Measurements from ENCODE around the gene TANC1. TPM values are rescaled to one million over a fixed set of nuclear protein-coding genes. Genes with fewer than 3 reads are reported as not detected.

Gene TANC1
- total and polyA plus RNA-seq, 2 experiments from 2014 or later: 8.2 to 12.1 TPM

- Histone ChIP-seq H2AFZ (no peak overlapping the region), H3F3A (ENCODE audit: insufficient read depth) (no peaks in the 10 kb centered on the region), H3K4me3 (no peak overlapping the region), H3K4me1 (ENCODE audit: insufficient read depth) (no peaks in the 10 kb centered on the region), H3K27ac (no peak overlapping the region), H3K9ac (no peak overlapping the region), H3K36me3 (ENCODE audit: low read depth) (no peaks in the 10 kb centered on the region), H3K9me2 (ENCODE audit: insufficient read depth) (no peaks in the 10 kb centered on the region), H3K9me3 (ENCODE audit: low read depth) (no peaks in the 10 kb centered on the region), H4K20me1 (ENCODE audit: insufficient read depth) (no peaks in the 10 kb centered on the region), H3K79me2 (ENCODE audit: insufficient read depth) (no peaks in the 10 kb centered on the region), H3K4me2 (ENCODE audit: unreplicated experiment) (no peak overlapping the region), H3K27me3 (replicated peaks; ENCODE audit: insufficient read depth) (no peaks in the 10 kb centered on the region)
- in situ Hi-C loops (cut with MboI): no loop called here
- no peak for DNase-seq
- 96 to 98% methylated on average over 5 of the region's 5 CpGs for WGBS, 2 experiments (ENCODE audit: low coverage in 1 of 2, low lambda C conversion rate in 2 of 2, missing lambda C conversion rate in 2 of 2)
- TF ChIP-seq EZH2 (IDR thresholded peaks at IDR 0.05; ENCODE audit: insufficient read depth, poor library complexity, severe bottlenecking) (no peak), EZH2phosphoT487 (IDR thresholded peaks at IDR 0.05; ENCODE audit: insufficient read depth, low read depth) (no peak)
Observed at GRCh38 chr2:159213296-159213695, 244.9 kb downstream of the TANC1 start.

- Histone ChIP-seq H3K36me3 (ENCODE audit: low read depth) (no peaks in the 10 kb centered on the region), H3K9me2 (ENCODE audit: insufficient read depth) (no peaks in the 10 kb centered on the region), H2AFZ (no peak overlapping the region), H3K9ac (no peak overlapping the region), H3K27ac (no peak overlapping the region), H3K79me2 (ENCODE audit: insufficient read depth) (no peaks in the 10 kb centered on the region), H3K4me2 (ENCODE audit: unreplicated experiment) (no peak overlapping the region), H3K4me1 (ENCODE audit: insufficient read depth) (no peaks in the 10 kb centered on the region), H3K9me3 (ENCODE audit: low read depth) (no peaks in the 10 kb centered on the region), H3K27me3 (replicated peaks; ENCODE audit: insufficient read depth) (no peaks in the 10 kb centered on the region), H3K4me3 (no peak overlapping the region), H4K20me1 (ENCODE audit: insufficient read depth) (no peaks in the 10 kb centered on the region), H3F3A (ENCODE audit: insufficient read depth) (no peaks in the 10 kb centered on the region)
- in situ Hi-C loops (cut with MboI): no loop called here
- TF ChIP-seq EZH2 (IDR thresholded peaks at IDR 0.05; ENCODE audit: insufficient read depth, poor library complexity, severe bottlenecking): no peak
- no peak for TF ChIP-seq EZH2phosphoT487 (IDR thresholded peaks at IDR 0.05; ENCODE audit: insufficient read depth, low read depth)
- WGBS, 2 experiments (ENCODE audit: low coverage in 1 of 2, low lambda C conversion rate in 2 of 2, missing lambda C conversion rate in 2 of 2): 83 to 94% methylated on average over 3 of the region's 3 CpGs
- no peak for DNase-seq
Observed at GRCh38 chr2:159214325-159214865, 246.0 kb downstream of the TANC1 start.

DNA sequence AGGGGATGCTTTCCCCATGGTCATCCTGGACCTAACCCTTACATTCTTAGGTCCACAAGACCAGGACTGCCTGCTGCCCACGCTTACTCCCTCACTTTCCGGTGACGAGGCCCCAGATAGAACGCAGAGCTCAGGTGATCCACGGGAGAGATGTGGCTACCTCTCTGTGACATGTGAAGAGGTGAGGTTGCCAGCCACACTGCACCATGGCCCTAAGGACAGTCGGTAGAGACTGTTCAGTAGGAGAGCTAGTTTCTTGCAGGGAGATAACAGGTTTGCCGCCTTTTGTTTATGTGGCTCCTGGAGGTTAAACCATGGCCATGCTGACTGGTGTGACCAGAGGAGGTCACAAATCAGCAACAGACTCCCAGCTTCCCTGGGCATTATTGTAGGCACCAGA is 246.7 kb downstream of the TANC1 start:
- WGBS, 2 experiments (ENCODE audit: low coverage in 1 of 2, low lambda C conversion rate in 2 of 2, missing lambda C conversion rate in 2 of 2): 90 to 92% methylated on average over 7 of the region's 7 CpGs
- H3K36me3 ChIP-seq (ENCODE audit: low read depth): no peaks in the 10 kb centered on the region
- no peak for TF ChIP-seq EZH2phosphoT487 (IDR thresholded peaks at IDR 0.05; ENCODE audit: insufficient read depth, low read depth)
- no peak for TF ChIP-seq EZH2 (IDR thresholded peaks at IDR 0.05; ENCODE audit: insufficient read depth, poor library complexity, severe bottlenecking)

DNA sequence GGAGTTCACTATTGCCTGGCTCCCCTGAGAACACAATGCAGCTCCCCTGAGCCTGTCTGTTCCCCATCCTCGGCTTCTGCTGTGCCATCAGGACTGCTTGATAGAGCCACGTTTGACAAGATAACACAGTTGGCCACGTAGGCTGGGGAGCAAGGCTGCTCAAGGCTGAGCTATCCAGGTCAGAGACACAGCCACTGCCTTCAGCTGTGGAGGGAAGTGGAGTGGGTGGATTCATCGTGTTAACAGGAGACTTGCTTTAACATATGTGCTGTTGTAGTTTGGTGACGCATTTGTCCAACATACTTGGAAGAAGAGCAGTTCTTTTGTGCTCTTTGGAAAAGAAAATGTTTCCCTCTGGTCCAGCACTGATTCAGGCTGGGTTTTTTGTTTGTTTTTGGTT is 249.2 kb downstream of the TANC1 start:
- H3K4me1 ChIP-seq (ENCODE audit: insufficient read depth): no peaks in the 10 kb centered on the region
- 95 to 97% methylated on average over 5 of the region's 5 CpGs for WGBS, 2 experiments (ENCODE audit: low coverage in 1 of 2, low lambda C conversion rate in 2 of 2, missing lambda C conversion rate in 2 of 2)
- H4K20me1 ChIP-seq (ENCODE audit: insufficient read depth): 0 out of 2 replicates have a peak, but pooled peaks cover 3% of the 10 kb centered on the region
- H3K4me2 ChIP-seq (ENCODE audit: unreplicated experiment): no peak overlapping the region
- H3K9me3 ChIP-seq (ENCODE audit: low read depth): no peaks in the 10 kb centered on the region
- TF ChIP-seq EZH2phosphoT487 (IDR thresholded peaks at IDR 0.05; ENCODE audit: insufficient read depth, low read depth): no peak
- TF ChIP-seq EZH2 (IDR thresholded peaks at IDR 0.05; ENCODE audit: insufficient read depth, poor library complexity, severe bottlenecking): no peak
- H3K9me2 ChIP-seq (ENCODE audit: insufficient read depth): no peaks in the 10 kb centered on the region
- H3K36me3 ChIP-seq (ENCODE audit: low read depth): peaks cover 18% of the 10 kb centered on the region; the same call in 1 of the 2 replicates
- H3F3A ChIP-seq (ENCODE audit: insufficient read depth): no peaks in the 10 kb centered on the region
- H3K27ac ChIP-seq: no peak overlapping the region
- no peak for DNase-seq
- H3K79me2 ChIP-seq (ENCODE audit: insufficient read depth): no peaks in the 10 kb centered on the region
- in situ Hi-C loops (cut with MboI): no loop called here
- H3K9ac ChIP-seq: no peak overlapping the region
- no peaks in the 10 kb centered on the region for H3K27me3 ChIP-seq (replicated peaks; ENCODE audit: insufficient read depth)
- no peak overlapping the region for H2AFZ ChIP-seq
- H3K4me3 ChIP-seq: no peak overlapping the region

More for the DNA sequence above, 246.7 kb downstream of the TANC1 start:
- Histone ChIP-seq H3K4me2 (ENCODE audit: unreplicated experiment) (no peak overlapping the region), H3K27ac (no peak overlapping the region), H4K20me1 (ENCODE audit: insufficient read depth) (no peaks in the 10 kb centered on the region), H3K9me3 (ENCODE audit: low read depth) (no peaks in the 10 kb centered on the region), H3K4me3 (no peak overlapping the region), H3K4me1 (ENCODE audit: insufficient read depth) (no peaks in the 10 kb centered on the region), H3K9ac (no peak overlapping the region), H3K79me2 (ENCODE audit: insufficient read depth) (no peaks in the 10 kb centered on the region), H3K27me3 (replicated peaks; ENCODE audit: insufficient read depth) (no peaks in the 10 kb centered on the region), H3F3A (ENCODE audit: insufficient read depth) (no peaks in the 10 kb centered on the region), H2AFZ (no peak overlapping the region), H3K9me2 (ENCODE audit: insufficient read depth) (no peaks in the 10 kb centered on the region)
- in situ Hi-C loops (cut with MboI): no loop called here
- no peak for DNase-seq

Data from GM23248 (cell line).